NCI-H526 (cell line): ENCODE results near the gene NUP88.
A peak's percentile ranks its signal among the peaks of the same experiment; 100 is the strongest.

Source experiments
- DNase-seq, 2 experiments: peaks; one replicate each; lab custom pipeline; 2025; lab: John Stamatoyannopoulos, UW

NUP88 gene

GRCh38 chr17:5355421-5356129, 63.9 kb downstream of the NUP88 start:
- peak in 1 of 2 experiments; percentile 30 for DNase-seq

DNA sequence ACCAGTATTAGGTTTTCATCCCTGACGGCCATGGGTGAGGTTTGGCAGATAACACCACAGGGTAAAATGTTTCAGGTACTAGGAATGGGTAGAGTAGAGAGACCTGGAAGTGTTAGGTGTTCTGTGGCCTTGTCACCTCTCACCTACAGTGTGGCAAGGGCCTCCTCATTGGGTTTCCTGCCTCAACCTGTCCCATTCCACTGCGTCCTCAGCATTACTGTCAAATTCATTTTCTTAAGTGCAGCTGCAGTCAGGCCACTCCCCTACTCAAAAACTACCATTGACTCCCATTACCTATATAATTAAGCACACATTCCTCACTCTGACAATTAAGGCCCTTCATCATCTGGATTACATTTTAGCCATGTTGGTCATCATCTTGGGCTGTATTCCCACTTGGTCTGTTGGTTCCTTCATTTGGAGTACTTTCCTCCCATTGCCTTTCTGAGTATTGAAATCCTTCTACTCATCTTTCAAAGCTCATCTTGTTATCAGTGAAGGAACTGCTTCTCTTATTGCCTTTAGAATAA, 64.5 kb downstream of the NUP88 start:
- DNase-seq: no peak

GRCh38 chr17:5354310-5354709, 65.2 kb downstream of the NUP88 start:
- no peak for DNase-seq

GRCh38 chr17:5352681-5353289, 66.7 kb downstream of the NUP88 start:
- no peak for DNase-seq

GRCh38 chr17:5344914-5345313, 74.5 kb downstream of the NUP88 start:
- no peak for DNase-seq
